HG03439 (cell line): ENCODE measurements around the gene TRMT11.

Source experiments
- ATAC-seq: cut with Tn5 transposase; IDR thresholded peaks from one replicate; pipeline ENCODE4 v1.9.1; 2021; ENCODE audit warnings: mild to moderate bottlenecking, moderate library complexity; ENCODE audit not compliant: unreplicated experiment

The TRMT11 gene

GRCh38 chr6:126072172-126072571 lies 85.8 kb downstream of the TRMT11 start:
- no peak for ATAC-seq

- no peak for ATAC-seq
Measured at GRCh38 chr6:126072834-126073233, 86.5 kb downstream of the TRMT11 start.

- no peak for ATAC-seq
Measured at GRCh38 chr6:126075335-126076071, 89.2 kb downstream of the TRMT11 start.

- no peak for ATAC-seq
Measured at GRCh38 chr6:126076992-126077664, 90.8 kb downstream of the TRMT11 start.

- no peak for ATAC-seq
Measured at GRCh38 chr6:126077810-126078776, 91.8 kb downstream of the TRMT11 start.

GRCh38 chr6:126083875-126084274 lies 97.5 kb downstream of the TRMT11 start:
- no peak for ATAC-seq

- peak; percentile 68 for ATAC-seq
Measured at GRCh38 chr6:126086560-126086959, 100.2 kb downstream of the TRMT11 start.
